Measurements from ENCODE around the gene GRXCR2.

The GRXCR2 gene

GRCh38 chr5:145922059-145922458, 49.2 kb upstream of the GRXCR2 start (continued):
- TF ChIP-seq RARB (CRISPR knock-in tag; IDR thresholded peaks at IDR 0.05) = no peak

DNA sequence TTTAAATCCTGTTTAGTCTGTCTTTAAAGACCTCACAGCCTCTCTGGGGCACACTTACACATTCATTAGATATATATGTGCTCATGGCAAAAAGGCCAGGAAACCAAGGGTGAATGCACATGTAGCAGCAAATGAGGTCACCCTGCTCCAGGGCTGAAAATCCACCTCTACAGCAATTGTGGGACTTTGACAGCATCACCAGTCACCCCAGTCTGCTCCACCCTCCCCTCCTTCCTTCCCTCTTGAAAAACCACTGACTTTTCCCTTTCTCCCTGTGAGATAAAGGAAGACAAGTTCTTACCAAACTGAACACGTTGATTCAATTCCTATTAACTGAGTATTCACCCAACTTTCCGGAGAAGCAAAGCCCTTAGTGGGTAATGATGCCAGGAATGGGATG, 48.4 kb upstream of the GRXCR2 start:
- ATAC-seq = no peak
- TF ChIP-seq ISL1 (CRISPR knock-in tag; IDR thresholded peaks at IDR 0.05) = no peak
- no peak for TF ChIP-seq TOX (CRISPR knock-in tag; IDR thresholded peaks at IDR 0.05; ENCODE audit: borderline replicate concordance)
- no peak for TF ChIP-seq ZNF565 (CRISPR knock-in tag; conservative IDR thresholded peaks at IDR 0.05; ENCODE audit: low read depth)
- no peak for TF ChIP-seq CREB5 (CRISPR knock-in tag; IDR thresholded peaks at IDR 0.05; ENCODE audit: low read depth)
- TF ChIP-seq TCF4 (CRISPR knock-in tag; IDR thresholded peaks at IDR 0.05; ENCODE audit: borderline replicate concordance) = no peak
- TF ChIP-seq ARNTL (CRISPR knock-in tag; IDR thresholded peaks at IDR 0.05; ENCODE audit: borderline replicate concordance, low read depth) = no peak
- TF ChIP-seq PATZ1 (CRISPR knock-in tag; IDR thresholded peaks at IDR 0.05; ENCODE audit: borderline replicate concordance) = no peak
- no peak for TF ChIP-seq SNAI2 (CRISPR knock-in tag; IDR thresholded peaks at IDR 0.05)
- no peak for TF ChIP-seq BACH2 (CRISPR knock-in tag; IDR thresholded peaks at IDR 0.05; ENCODE audit: borderline replicate concordance)
- TF ChIP-seq, protein P1, sequence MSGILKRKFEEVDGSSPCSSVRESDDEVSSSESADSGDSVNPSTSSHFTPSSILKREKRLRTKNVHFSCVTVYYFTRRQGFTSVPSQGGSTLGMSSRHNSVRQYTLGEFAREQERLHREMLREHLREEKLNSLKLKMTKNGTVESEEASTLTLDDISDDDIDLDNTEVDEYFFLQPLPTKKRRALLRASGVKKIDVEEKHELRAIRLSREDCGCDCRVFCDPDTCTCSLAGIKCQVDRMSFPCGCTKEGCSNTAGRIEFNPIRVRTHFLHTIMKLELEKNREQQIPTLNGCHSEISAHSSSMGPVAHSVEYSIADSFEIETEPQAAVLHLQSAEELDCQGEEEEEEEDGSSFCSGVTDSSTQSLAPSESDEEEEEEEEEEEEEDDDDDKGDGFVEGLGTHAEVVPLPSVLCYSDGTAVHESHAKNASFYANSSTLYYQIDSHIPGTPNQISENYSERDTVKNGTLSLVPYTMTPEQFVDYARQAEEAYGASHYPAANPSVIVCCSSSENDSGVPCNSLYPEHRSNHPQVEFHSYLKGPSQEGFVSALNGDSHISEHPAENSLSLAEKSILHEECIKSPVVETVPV (CRISPR knock-in tag; IDR thresholded peaks at IDR 0.05) = no peak
- TF ChIP-seq PPARA (CRISPR knock-in tag; IDR thresholded peaks at IDR 0.05; ENCODE audit: borderline replicate concordance) = no peak
- TF ChIP-seq, protein P2, sequence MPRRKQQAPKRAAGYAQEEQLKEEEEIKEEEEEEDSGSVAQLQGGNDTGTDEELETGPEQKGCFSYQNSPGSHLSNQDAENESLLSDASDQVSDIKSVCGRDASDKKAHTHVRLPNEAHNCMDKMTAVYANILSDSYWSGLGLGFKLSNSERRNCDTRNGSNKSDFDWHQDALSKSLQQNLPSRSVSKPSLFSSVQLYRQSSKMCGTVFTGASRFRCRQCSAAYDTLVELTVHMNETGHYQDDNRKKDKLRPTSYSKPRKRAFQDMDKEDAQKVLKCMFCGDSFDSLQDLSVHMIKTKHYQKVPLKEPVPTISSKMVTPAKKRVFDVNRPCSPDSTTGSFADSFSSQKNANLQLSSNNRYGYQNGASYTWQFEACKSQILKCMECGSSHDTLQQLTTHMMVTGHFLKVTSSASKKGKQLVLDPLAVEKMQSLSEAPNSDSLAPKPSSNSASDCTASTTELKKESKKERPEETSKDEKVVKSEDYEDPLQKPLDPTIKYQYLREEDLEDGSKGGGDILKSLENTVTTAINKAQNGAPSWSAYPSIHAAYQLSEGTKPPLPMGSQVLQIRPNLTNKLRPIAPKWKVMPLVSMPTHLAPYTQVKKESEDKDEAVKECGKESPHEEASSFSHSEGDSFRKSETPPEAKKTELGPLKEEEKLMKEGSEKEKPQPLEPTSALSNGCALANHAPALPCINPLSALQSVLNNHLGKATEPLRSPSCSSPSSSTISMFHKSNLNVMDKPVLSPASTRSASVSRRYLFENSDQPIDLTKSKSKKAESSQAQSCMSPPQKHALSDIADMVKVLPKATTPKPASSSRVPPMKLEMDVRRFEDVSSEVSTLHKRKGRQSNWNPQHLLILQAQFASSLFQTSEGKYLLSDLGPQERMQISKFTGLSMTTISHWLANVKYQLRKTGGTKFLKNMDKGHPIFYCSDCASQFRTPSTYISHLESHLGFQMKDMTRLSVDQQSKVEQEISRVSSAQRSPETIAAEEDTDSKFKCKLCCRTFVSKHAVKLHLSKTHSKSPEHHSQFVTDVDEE (CRISPR knock-in tag; IDR thresholded peaks at IDR 0.05) = no peak
- no peak for TF ChIP-seq CSDC2 (CRISPR knock-in tag; IDR thresholded peaks at IDR 0.05)
- TF ChIP-seq ZNF8 (CRISPR knock-in tag; IDR thresholded peaks at IDR 0.05) = no peak
- no peak for TF ChIP-seq ESRRG (CRISPR knock-in tag; IDR thresholded peaks at IDR 0.05)
- TF ChIP-seq ZFP3 (CRISPR knock-in tag; IDR thresholded peaks at IDR 0.05) = no peak
- no peak for TF ChIP-seq GLIS3 (CRISPR knock-in tag; IDR thresholded peaks at IDR 0.05)

DNA sequence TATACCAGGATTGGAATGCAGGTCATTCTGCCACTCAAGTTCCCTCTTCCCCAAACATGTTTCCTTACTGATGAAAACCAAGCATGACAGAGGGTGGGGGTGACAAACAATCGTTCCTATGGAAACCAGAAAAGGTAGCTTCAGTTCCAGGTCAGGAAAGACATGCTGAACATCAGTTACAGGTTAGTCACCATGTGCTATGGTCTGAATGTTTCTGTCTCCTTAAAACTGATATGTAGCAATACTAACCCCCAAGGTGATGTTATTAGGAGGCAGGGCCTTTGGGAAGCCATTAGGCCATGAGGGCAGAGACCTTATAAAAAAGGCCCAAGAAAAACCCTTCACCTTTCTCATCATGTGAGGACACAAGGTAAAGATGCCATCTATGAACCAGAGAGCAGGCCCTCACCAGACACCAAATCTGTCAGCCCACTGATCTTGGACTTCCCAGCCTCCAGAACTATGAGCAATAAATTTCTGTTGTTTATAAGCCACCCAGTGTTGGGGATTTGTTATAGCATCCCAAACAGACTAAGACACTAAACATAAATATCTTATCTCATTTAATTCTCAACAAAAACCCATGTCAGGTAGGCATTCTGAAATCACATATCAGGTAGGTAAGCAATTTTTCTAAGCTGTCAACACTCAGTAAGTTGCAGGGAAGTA, 47.9 kb upstream of the GRXCR2 start:
- no peak for TF ChIP-seq POU6F1 (CRISPR knock-in tag; IDR thresholded peaks at IDR 0.05; ENCODE audit: borderline replicate concordance, low read depth)
- no peak for TF ChIP-seq SNAI2 (CRISPR knock-in tag; IDR thresholded peaks at IDR 0.05)
- TF ChIP-seq ESRRG (CRISPR knock-in tag; IDR thresholded peaks at IDR 0.05) = no peak
- TF ChIP-seq ZNF565 (CRISPR knock-in tag; conservative IDR thresholded peaks at IDR 0.05; ENCODE audit: low read depth) = no peak
- ATAC-seq = no peak

- ATAC-seq = no peak
- no peak for TF ChIP-seq BACH2 (CRISPR knock-in tag; IDR thresholded peaks at IDR 0.05; ENCODE audit: borderline replicate concordance)
Observed at GRCh38 chr5:145919413-145919812, 46.6 kb upstream of the GRXCR2 start.

Data from SK-N-SH treated with all-trans-retinoic acid at 6 μM for 48 hours (cell line).